Body of pancreas (tissue), 4 donors: ENCODE data around the gene TIMP2. TPM values are rescaled to one million over a fixed set of nuclear protein-coding genes. Genes with fewer than 3 reads are reported as not detected.
"Not testable (repeated sequence)": the region's sequence is repeated elsewhere in the genome, so short reads cannot be mapped to it uniquely, and the experiment has no call there.

Source experiments
- ATAC-seq: fragments of 150-250 bp; one replicate; pipeline ENCODE4 v1.9.1; 2016
- DNase-seq, 4 donors: peaks; one replicate each; pipeline ENCODE4 v3.0.0-alpha.2; 2019
- H3K27ac ChIP-seq, 4 donors: fragments of 200-600 bp; sonication (generic); 1 replicate in 3 of 4; 2 replicates in 1 of 4; pipeline versions ENCODE4 v1.5.1 to v1.6.1; 2016 to 2019; ENCODE audit warnings: mild to moderate bottlenecking in 1 of 4, mixed read lengths in 1 of 4, moderate library complexity in 1 of 4
- H3K27me3 ChIP-seq, 2 donors: fragments of 200-600 bp; sonication (generic); one replicate each; pipeline ENCODE4 v1.6.0; 2016; ENCODE audit warnings: mild to moderate bottlenecking in 1 of 2
- H3K36me3 ChIP-seq, 2 donors: fragments of 200-600 bp; sonication (generic); replicated peaks in 1 of 2; 2 replicates each; pipeline ENCODE4 v1.5.1; 2016; ENCODE audit warnings: low read depth in 2 of 2; ENCODE audit not compliant: insufficient read depth in 1 of 2
- H3K4me1 ChIP-seq: fragments of 200-600 bp; sonication (generic); one replicate; pipeline ENCODE4 v1.6.0; 2016
- H3K4me3 ChIP-seq, 2 donors: fragments of 200-600 bp; sonication (generic); 1 replicate in 1 of 2; 2 replicates in 1 of 2; pipeline ENCODE4 v1.5.1; 2016 to 2019
- H3K9me3 ChIP-seq, 3 donors: fragments of 200-600 bp; sonication (generic); 1 replicate in 2 of 3; 2 replicates in 1 of 3; pipeline ENCODE4 v1.5.1; 2016
- POLR2A ChIP-seq, 3 donors: fragments of 450-650 bp; IDR thresholded peaks; one replicate each; pipeline ENCODE4 v1.6.1; 2016; ENCODE audit warnings: antibody characterized with exemption in 3 of 3, mild to moderate bottlenecking in 2 of 3
- WGBS, 2 donors: methylation state at CpG; one replicate each; pipeline ENCODE4 v1.1.5; 2017; 5-methylcytosine and 5-hydroxymethylcytosine counted together
- intact Hi-C: fragments of 100-400 bp; cut with DNase I; formaldehyde crosslinking; loops from one replicate; pipeline ENCODE4 v1.15.1; 2023
- total RNA-seq, 2 donors: library from RNA; depleted of rRNA; stranded (reverse); fragments of >200 nt; gene quantifications; one replicate each; pipeline ENCODE4 v1.1.0, GENCODE V29; 2016
- TF ChIP-seq, protein P1 (sequence below), 7 experiments: fragments of 450-650 bp in 4 of 7; fragments of 200-600 bp in 3 of 7; sonication (generic) in 3 of 7; IDR thresholded peaks; one replicate each; pipeline ENCODE4 v1.5.1; 2016 to 2019; ENCODE audit warnings: antibody characterized with exemption in 7 of 7

Gene TIMP2
- total RNA-seq, 2 donors from 2014 or later = 50.1 to 53.7 TPM

DNA sequence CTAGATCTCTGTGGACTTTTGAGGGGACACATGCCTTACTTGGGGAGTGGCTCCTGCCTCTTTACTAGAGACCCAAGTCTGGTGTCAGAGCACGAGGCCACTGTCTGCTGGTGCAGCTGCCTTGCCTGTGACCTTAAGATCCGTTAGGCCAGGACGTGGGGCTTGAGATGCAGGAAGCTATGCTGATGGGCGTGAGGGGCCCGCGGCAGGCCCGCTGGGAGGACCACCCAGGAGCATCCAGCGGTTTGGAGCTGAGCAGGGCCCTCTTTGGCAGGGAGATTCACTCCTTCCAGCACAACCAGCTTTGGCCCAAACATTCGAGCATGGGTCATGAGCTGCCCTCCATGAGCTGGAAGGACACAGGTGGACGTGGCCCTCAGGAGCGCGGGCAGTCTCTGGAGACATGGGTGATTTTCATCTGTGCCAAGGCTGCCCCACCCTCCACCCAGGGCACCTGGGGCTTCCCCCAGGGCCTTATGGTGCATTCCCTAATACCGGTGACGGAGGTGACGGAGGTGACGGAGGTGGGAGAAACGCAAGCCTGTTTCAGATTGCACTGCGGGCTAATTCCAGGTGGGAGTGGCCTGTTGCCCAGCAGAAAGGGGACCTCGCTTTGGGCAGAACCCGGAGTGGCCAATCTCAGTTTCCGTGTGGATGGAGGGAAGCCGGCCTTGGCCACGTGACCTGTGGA, 41.9 kb upstream of the TIMP2 start:
- 89% methylated on average over 21 to 22 of the region's 23 CpGs for WGBS, 2 donors
- intact Hi-C loops = loop anchor here (5.0 kb wide), 1 partner anchor 100 kb away; no protein-coding TSS in a partner anchor
- no peaks in the 10 kb centered on the region for H3K27me3 ChIP-seq

DNA sequence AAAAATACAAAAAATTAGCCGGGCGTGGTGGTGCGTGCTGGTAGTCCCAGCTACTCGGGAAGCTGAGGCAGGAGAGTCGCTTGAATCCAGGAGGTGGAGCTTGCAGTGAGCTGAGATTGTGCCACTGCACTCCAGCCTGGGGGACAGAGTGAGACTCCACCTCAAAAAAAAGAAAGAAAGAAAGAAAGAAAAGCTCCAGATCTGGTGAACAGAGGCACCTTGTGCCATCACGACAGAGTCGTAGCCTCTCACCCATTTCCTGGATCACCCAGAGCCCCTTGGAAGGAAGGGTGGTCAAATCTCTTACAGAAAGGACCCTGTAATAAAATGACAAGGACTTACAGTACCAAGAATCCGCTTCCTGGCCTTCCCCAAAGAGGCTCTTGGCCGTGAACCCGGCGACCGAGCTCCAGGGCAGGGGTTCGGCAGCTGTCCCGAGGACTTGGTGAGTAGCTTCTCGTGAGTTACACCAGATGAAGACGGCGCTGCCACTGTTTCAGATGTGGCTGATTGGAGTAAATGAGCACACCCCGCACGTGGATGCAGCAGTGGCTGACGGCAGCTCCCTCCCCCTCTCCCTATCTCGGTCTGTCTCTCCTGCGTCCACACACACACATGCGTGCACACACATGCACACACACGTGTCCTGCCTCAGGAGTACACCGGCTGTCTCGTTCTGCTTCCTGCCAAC, 41.1 kb upstream of the TIMP2 start:
- no peak for ATAC-seq
- Histone ChIP-seq H3K36me3 (no peaks in the 10 kb centered on the region), H3K4me3 (no peak overlapping the region), H3K27ac (no peak overlapping the region), H3K4me1 (peaks cover 10% of the 10 kb centered on the region), H3K9me3 (no peaks in the 10 kb centered on the region), H3K27me3 (no peaks in the 10 kb centered on the region)
- intact Hi-C loops = loop anchor here (5.0 kb wide), 1 partner anchor 99 kb away; no protein-coding TSS in a partner anchor
- 85 to 89% methylated on average over 20 to 26 of the region's 26 CpGs for WGBS, 2 donors
- TF ChIP-seq, protein P1, sequence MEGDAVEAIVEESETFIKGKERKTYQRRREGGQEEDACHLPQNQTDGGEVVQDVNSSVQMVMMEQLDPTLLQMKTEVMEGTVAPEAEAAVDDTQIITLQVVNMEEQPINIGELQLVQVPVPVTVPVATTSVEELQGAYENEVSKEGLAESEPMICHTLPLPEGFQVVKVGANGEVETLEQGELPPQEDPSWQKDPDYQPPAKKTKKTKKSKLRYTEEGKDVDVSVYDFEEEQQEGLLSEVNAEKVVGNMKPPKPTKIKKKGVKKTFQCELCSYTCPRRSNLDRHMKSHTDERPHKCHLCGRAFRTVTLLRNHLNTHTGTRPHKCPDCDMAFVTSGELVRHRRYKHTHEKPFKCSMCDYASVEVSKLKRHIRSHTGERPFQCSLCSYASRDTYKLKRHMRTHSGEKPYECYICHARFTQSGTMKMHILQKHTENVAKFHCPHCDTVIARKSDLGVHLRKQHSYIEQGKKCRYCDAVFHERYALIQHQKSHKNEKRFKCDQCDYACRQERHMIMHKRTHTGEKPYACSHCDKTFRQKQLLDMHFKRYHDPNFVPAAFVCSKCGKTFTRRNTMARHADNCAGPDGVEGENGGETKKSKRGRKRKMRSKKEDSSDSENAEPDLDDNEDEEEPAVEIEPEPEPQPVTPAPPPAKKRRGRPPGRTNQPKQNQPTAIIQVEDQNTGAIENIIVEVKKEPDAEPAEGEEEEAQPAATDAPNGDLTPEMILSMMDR (IDR thresholded peaks at IDR 0.05) = no peak
- DNase-seq = no peak

More for the DNA sequence above, 41.9 kb upstream of the TIMP2 start:
- Histone ChIP-seq H3K9me3 (no peaks in the 10 kb centered on the region), H3K36me3 (no peaks in the 10 kb centered on the region), H3K4me1 (peaks cover 14% of the 10 kb centered on the region), H3K4me3 (no peak overlapping the region), H3K27ac (no peak overlapping the region)
- DNase-seq (no peak), ATAC-seq (no peak)
- TF ChIP-seq POLR2A (IDR thresholded peaks at IDR 0.05) = no peak
- TF ChIP-seq, protein P1 (IDR thresholded peaks at IDR 0.05) = no peak

DNA sequence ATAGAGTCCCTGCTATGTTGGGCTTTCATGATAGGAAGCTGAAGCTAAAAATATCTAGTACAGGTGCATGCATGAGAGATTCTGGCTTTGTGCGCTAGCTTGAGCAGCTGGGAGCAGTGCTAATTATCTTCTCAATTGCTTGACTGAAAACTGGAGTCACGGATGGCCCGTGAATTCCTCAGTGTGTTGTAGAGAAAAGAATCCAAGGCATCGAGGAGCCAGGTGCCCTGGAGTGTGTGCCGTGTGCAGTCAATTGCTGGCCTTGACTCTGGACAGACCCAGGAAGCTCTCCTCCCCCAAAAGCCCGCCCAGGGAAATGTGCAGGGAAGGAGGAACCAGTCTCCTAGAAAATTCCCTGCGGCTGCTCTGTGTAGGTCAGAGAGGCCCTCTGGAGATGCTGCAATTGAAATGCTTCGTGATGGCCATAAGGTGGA, 40.3 kb upstream of the TIMP2 start:
- intact Hi-C loops = loop anchor here (5.0 kb wide), 1 partner anchor 98 kb away; no protein-coding TSS in a partner anchor
- H3K9me3 ChIP-seq = no peaks in the 10 kb centered on the region
- 78 to 82% methylated on average over 7 to 8 of the region's 8 CpGs for WGBS, 2 donors
- H3K27me3 ChIP-seq = no peaks in the 10 kb centered on the region
- ATAC-seq (no peak), DNase-seq (no peak)
- H3K27ac ChIP-seq = no peak overlapping the region
- no peaks in the 10 kb centered on the region for H3K36me3 ChIP-seq
- no peak for TF ChIP-seq POLR2A (IDR thresholded peaks at IDR 0.05)
- TF ChIP-seq, protein P1 (IDR thresholded peaks at IDR 0.05) = no peak
- no peak overlapping the region for H3K4me3 ChIP-seq
- peaks cover 2% of the 10 kb centered on the region for H3K4me1 ChIP-seq

DNA sequence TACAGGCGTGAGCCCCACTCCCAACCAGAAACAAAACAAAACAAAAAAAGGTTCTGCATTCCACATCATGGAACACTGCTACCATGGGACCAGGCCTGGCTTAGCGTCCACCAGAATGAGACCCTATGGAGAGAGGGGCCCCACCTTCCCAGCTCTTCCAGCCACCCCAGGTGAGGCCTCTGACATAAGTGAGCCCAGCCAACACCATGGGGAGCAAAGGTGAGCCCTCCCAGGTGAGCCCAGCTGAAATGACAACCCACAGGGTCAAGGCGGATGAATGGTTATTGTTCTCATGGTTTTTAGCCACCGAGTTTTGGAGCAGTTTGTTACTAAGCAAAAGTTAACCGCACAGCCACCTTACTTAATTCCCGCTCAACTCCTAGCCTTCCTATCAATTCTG, 38.2 kb upstream of the TIMP2 start:
- WGBS, 2 donors = 84 to 86% methylated on average over 6 of the region's 6 CpGs
- Histone ChIP-seq H3K4me1 (no peaks in the 10 kb centered on the region), H3K4me3 (no peak overlapping the region), H3K27ac (no peak overlapping the region), H3K9me3 (no peaks in the 10 kb centered on the region), H3K36me3 (no peaks in the 10 kb centered on the region), H3K27me3 (no peaks in the 10 kb centered on the region)
- intact Hi-C loops = no loop called here
- DNase-seq = no peak
- no peak for ATAC-seq
- TF ChIP-seq POLR2A (IDR thresholded peaks at IDR 0.05) = no peak
- TF ChIP-seq, protein P1 (IDR thresholded peaks at IDR 0.05) = no peak

DNA sequence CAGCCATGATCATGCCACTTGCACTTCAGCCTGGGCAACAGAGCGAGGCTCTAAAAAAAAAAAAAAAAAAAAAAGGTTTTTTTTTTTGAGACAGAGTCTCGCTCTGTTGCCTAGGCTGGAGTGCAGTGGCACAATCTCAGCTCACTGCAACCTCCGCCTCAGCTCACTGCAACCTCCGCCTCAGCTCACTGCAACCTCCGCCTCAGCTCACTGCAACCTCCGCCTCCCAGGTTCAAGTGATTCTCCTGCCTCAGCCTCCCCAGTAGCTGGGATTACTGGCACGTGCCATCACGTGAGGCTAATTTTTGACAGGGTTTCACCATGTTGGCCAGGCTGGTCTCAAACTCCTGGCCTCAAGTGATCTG, 37.8 kb upstream of the TIMP2 start:
- H3K27me3 ChIP-seq, H3K4me1 ChIP-seq, H3K27ac ChIP-seq, ATAC-seq, H3K4me3 ChIP-seq, DNase-seq, H3K36me3 ChIP-seq, intact Hi-C loops, H3K9me3 ChIP-seq: not testable (repeated sequence)
- 94 to 97% methylated on average over 8 of the region's 8 CpGs for WGBS, 2 donors
